ENCODE results near the gene GC. TPM values are rescaled to one million over a fixed set of nuclear protein-coding genes. Genes with fewer than 3 reads are reported as not detected.

GC gene
- total and polyA plus RNA-seq, 2 of the 4 experiments (the other 2 are of a cell fraction) = not detected

DNA sequence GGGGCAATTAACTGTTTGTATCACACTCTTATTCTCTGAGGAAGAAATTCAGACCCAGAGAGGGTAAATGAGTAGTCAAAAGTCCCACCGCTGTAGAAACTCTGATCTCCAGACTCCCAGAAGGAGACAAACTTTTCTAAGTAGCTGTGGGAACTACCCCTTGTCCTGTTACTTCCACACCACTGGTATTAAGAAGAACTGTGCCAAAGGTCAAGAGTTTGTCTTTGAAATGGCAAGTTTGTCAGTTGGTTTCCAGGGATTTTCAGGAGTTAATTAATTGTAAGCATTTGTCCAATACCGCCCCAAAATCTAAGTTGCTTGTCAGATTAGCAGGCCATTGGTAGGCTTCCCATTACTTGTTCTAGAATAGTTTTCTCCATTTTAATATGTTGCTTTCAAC, 85.7 kb downstream of the GC start:
- intact Hi-C loops (cut with micrococcal nuclease) (no loop called here), dilution Hi-C loops (cut with HindIII; ENCODE audit: low sequenced_read_pairs, unreplicated experiment) (no loop called here), in situ Hi-C loops (cut with MboI; ENCODE audit: low sequenced_read_pairs) (no loop called here)
- Histone ChIP-seq H2BK15ac (ENCODE audit: low read depth, low read length) (no peak overlapping the region), H3K9ac (ENCODE audit: low read depth, low read length) (no peak overlapping the region), H3K79me1 (ENCODE audit: low read depth in 1 of 2, low read length in 2 of 2) (no peaks in the 10 kb centered on the region), H2AFZ (replicated peaks; ENCODE audit: low read length, poor library complexity) (no peak overlapping the region), H4K91ac (ENCODE audit: insufficient read depth, low read depth, low read length) (no peak overlapping the region), H2BK20ac (ENCODE audit: low read depth, low read length) (no peak overlapping the region), H3K4me1 (ENCODE audit: control insufficient read depth, insufficient read depth, low read length) (no peaks in the 10 kb centered on the region), H3K23ac (ENCODE audit: low read depth, low read length) (no peak overlapping the region), H3K36me3 (ENCODE audit: control insufficient read depth, insufficient read depth, low read length) (no peaks in the 10 kb centered on the region), H2BK5ac (ENCODE audit: low read depth, low read length, poor library complexity, severe bottlenecking) (no peak overlapping the region), H3K9me1 (ENCODE audit: insufficient read depth, low read length) (no peaks in the 10 kb centered on the region), H3K18ac (ENCODE audit: low read depth, low read length) (no peak overlapping the region), H2BK120ac (ENCODE audit: low read depth, low read length) (no peak overlapping the region), H3K14ac (replicated peaks; ENCODE audit: low read depth, low read length) (no peak overlapping the region), H2AK9ac (replicated peaks; ENCODE audit: low read depth, low read length, poor library complexity) (no peak overlapping the region), H3K4me2 (ENCODE audit: low read depth, low read length) (no peak overlapping the region), H3K4ac (ENCODE audit: low read depth, low read length) (no peak overlapping the region), H4K8ac (ENCODE audit: low read depth in 2 of 2, low read length in 2 of 2) (no peak overlapping the region), H2AK5ac (ENCODE audit: low read depth, low read length) (no peak overlapping the region), H4K5ac (ENCODE audit: low read depth, low read length) (no peak overlapping the region), H3K27me3 (ENCODE audit: control insufficient read depth, insufficient read depth, low read length) (peaks cover 11% of the 10 kb centered on the region), H4K20me1 (ENCODE audit: insufficient read depth, low read length) (no peaks in the 10 kb centered on the region), H3K27ac (ENCODE audit: insufficient read depth, low read length) (no peak overlapping the region), H3K4me3 (ENCODE audit: insufficient read depth, low read depth, low read length) (no peak overlapping the region), H3K56ac (ENCODE audit: extremely low read depth, insufficient read depth, low read length) (no peak overlapping the region), H3K9me3 (ENCODE audit: control insufficient read depth, insufficient read depth, low read length) (no peaks in the 10 kb centered on the region)
- WGBS, 2 experiments (ENCODE audit: extremely low coverage in 2 of 2, insufficient read length in 1 of 2) = no CpG with 5 or more reads among the region's 2 CpGs
- no TSS peak for BruUV-seq (replicated peaks)
- ChIA-PET CTCF (no interaction called here), POLR2A (ENCODE audit: unreplicated experiment) (interaction anchor here (0.6 kb wide), 1 partner anchor 1050 kb away, joined by 8 read pairs; no protein-coding TSS in a partner anchor)
- DNase-seq = no peak
- no peak for ATAC-seq (ENCODE audit: low read depth)
- TF ChIP-seq RAD21 (IDR thresholded peaks at IDR 0.05; ENCODE audit: low read length) = no peak
- no peak for TF ChIP-seq NFE2L2 (IDR thresholded peaks at IDR 0.05; ENCODE audit: low read depth, low read length)
- TF ChIP-seq, protein P1, sequence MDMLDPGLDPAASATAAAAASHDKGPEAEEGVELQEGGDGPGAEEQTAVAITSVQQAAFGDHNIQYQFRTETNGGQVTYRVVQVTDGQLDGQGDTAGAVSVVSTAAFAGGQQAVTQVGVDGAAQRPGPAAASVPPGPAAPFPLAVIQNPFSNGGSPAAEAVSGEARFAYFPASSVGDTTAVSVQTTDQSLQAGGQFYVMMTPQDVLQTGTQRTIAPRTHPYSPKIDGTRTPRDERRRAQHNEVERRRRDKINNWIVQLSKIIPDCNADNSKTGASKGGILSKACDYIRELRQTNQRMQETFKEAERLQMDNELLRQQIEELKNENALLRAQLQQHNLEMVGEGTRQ (IDR thresholded peaks at IDR 0.05; ENCODE audit: low read depth, low read length) = no peak
- no peak for TF ChIP-seq CEBPB (IDR thresholded peaks at IDR 0.05; ENCODE audit: low read depth, low read length)
- no peak for TF ChIP-seq POLR2A (IDR thresholded peaks at IDR 0.05; ENCODE audit: low read depth, low read length)
- no peak for TF ChIP-seq RCOR1 (IDR thresholded peaks at IDR 0.05; ENCODE audit: insufficient replicate concordance, low read length)
- no peak for TF ChIP-seq MXI1 (IDR thresholded peaks at IDR 0.05; ENCODE audit: borderline replicate concordance, low read depth, low read length)
- no peak for TF ChIP-seq MAFK (IDR thresholded peaks at IDR 0.05; ENCODE audit: low read depth, low read length)
- no peak for TF ChIP-seq FOS (IDR thresholded peaks at IDR 0.05; ENCODE audit: low read depth, low read length)
- no peak for TF ChIP-seq CHD1 (IDR thresholded peaks at IDR 0.05; ENCODE audit: low read depth, low read length)
- TF ChIP-seq, protein P2, sequence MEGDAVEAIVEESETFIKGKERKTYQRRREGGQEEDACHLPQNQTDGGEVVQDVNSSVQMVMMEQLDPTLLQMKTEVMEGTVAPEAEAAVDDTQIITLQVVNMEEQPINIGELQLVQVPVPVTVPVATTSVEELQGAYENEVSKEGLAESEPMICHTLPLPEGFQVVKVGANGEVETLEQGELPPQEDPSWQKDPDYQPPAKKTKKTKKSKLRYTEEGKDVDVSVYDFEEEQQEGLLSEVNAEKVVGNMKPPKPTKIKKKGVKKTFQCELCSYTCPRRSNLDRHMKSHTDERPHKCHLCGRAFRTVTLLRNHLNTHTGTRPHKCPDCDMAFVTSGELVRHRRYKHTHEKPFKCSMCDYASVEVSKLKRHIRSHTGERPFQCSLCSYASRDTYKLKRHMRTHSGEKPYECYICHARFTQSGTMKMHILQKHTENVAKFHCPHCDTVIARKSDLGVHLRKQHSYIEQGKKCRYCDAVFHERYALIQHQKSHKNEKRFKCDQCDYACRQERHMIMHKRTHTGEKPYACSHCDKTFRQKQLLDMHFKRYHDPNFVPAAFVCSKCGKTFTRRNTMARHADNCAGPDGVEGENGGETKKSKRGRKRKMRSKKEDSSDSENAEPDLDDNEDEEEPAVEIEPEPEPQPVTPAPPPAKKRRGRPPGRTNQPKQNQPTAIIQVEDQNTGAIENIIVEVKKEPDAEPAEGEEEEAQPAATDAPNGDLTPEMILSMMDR (conservative IDR thresholded peaks at IDR 0.05; ENCODE audit: low read depth, low read length) = no peak
- no peak for TF ChIP-seq MAZ (IDR thresholded peaks at IDR 0.05; ENCODE audit: borderline replicate concordance, low read depth, low read length)
- no peak for TF ChIP-seq RFX5 (IDR thresholded peaks at IDR 0.05; ENCODE audit: low read depth, low read length)
- no peak for TF ChIP-seq BHLHE40 (IDR thresholded peaks at IDR 0.05; ENCODE audit: low read depth, low read length)
- TF ChIP-seq, protein P3, sequence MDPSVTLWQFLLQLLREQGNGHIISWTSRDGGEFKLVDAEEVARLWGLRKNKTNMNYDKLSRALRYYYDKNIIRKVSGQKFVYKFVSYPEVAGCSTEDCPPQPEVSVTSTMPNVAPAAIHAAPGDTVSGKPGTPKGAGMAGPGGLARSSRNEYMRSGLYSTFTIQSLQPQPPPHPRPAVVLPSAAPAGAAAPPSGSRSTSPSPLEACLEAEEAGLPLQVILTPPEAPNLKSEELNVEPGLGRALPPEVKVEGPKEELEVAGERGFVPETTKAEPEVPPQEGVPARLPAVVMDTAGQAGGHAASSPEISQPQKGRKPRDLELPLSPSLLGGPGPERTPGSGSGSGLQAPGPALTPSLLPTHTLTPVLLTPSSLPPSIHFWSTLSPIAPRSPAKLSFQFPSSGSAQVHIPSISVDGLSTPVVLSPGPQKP (IDR thresholded peaks at IDR 0.05; ENCODE audit: borderline replicate concordance, low read depth, low read length) = no peak
- no peak for TF ChIP-seq SMC3 (IDR thresholded peaks at IDR 0.05; ENCODE audit: low read depth, low read length)

All from IMR-90 (cell line).